ENCODE data around the gene TPRG1. TPM values are rescaled to one million over a fixed set of nuclear protein-coding genes. Genes with fewer than 3 reads are reported as not detected.

Gene TPRG1
- total and polyA plus RNA-seq, 2 of the 8 experiments (the other 6 are each of a cell fraction or from before 2014, with no cell fraction given), result 0.37 to 0.47 TPM

DNA sequence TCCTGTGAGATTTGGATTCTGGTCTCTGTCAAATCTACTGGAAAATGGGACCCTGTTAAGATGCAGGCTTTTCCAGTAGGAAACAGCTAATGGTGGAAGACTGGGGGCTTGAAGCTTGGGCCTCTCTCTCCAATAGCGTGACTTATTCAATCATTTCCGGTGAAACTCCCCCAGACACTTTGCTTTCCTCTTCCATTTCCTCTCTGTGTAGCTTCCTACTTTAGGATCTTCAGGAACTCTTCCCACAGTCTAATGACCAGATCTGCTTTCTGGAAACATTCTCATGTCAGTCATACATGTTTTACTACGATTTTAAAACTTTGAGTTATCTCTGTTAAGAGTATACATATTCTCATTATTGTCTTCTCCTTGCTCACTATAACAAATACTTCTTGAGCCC is 28.0 kb upstream of the TPRG1 start (continued):
- TF ChIP-seq, protein P1, sequence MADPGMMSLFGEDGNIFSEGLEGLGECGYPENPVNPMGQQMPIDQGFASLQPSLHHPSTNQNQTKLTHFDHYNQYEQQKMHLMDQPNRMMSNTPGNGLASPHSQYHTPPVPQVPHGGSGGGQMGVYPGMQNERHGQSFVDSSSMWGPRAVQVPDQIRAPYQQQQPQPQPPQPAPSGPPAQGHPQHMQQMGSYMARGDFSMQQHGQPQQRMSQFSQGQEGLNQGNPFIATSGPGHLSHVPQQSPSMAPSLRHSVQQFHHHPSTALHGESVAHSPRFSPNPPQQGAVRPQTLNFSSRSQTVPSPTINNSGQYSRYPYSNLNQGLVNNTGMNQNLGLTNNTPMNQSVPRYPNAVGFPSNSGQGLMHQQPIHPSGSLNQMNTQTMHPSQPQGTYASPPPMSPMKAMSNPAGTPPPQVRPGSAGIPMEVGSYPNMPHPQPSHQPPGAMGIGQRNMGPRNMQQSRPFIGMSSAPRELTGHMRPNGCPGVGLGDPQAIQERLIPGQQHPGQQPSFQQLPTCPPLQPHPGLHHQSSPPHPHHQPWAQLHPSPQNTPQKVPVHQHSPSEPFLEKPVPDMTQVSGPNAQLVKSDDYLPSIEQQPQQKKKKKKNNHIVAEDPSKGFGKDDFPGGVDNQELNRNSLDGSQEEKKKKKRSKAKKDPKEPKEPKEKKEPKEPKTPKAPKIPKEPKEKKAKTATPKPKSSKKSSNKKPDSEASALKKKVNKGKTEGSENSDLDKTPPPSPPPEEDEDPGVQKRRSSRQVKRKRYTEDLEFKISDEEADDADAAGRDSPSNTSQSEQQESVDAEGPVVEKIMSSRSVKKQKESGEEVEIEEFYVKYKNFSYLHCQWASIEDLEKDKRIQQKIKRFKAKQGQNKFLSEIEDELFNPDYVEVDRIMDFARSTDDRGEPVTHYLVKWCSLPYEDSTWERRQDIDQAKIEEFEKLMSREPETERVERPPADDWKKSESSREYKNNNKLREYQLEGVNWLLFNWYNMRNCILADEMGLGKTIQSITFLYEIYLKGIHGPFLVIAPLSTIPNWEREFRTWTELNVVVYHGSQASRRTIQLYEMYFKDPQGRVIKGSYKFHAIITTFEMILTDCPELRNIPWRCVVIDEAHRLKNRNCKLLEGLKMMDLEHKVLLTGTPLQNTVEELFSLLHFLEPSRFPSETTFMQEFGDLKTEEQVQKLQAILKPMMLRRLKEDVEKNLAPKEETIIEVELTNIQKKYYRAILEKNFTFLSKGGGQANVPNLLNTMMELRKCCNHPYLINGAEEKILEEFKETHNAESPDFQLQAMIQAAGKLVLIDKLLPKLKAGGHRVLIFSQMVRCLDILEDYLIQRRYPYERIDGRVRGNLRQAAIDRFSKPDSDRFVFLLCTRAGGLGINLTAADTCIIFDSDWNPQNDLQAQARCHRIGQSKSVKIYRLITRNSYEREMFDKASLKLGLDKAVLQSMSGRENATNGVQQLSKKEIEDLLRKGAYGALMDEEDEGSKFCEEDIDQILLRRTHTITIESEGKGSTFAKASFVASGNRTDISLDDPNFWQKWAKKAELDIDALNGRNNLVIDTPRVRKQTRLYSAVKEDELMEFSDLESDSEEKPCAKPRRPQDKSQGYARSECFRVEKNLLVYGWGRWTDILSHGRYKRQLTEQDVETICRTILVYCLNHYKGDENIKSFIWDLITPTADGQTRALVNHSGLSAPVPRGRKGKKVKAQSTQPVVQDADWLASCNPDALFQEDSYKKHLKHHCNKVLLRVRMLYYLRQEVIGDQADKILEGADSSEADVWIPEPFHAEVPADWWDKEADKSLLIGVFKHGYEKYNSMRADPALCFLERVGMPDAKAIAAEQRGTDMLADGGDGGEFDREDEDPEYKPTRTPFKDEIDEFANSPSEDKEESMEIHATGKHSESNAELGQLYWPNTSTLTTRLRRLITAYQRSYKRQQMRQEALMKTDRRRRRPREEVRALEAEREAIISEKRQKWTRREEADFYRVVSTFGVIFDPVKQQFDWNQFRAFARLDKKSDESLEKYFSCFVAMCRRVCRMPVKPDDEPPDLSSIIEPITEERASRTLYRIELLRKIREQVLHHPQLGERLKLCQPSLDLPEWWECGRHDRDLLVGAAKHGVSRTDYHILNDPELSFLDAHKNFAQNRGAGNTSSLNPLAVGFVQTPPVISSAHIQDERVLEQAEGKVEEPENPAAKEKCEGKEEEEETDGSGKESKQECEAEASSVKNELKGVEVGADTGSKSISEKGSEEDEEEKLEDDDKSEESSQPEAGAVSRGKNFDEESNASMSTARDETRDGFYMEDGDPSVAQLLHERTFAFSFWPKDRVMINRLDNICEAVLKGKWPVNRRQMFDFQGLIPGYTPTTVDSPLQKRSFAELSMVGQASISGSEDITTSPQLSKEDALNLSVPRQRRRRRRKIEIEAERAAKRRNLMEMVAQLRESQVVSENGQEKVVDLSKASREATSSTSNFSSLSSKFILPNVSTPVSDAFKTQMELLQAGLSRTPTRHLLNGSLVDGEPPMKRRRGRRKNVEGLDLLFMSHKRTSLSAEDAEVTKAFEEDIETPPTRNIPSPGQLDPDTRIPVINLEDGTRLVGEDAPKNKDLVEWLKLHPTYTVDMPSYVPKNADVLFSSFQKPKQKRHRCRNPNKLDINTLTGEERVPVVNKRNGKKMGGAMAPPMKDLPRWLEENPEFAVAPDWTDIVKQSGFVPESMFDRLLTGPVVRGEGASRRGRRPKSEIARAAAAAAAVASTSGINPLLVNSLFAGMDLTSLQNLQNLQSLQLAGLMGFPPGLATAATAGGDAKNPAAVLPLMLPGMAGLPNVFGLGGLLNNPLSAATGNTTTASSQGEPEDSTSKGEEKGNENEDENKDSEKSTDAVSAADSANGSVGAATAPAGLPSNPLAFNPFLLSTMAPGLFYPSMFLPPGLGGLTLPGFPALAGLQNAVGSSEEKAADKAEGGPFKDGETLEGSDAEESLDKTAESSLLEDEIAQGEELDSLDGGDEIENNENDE (IDR thresholded peaks at IDR 0.05; ENCODE audit: insufficient replicate concordance, low read length), result no peak
- TF ChIP-seq SRF (IDR thresholded peaks at IDR 0.05; ENCODE audit: low read depth, low read length) (no peak), PHF8 (conservative IDR thresholded peaks at IDR 0.05; ENCODE audit: low read depth, low read length) (no peak), TEAD4 (IDR thresholded peaks at IDR 0.05; ENCODE audit: low read depth, low read length) (no peak), CBX8 (IDR thresholded peaks at IDR 0.05; ENCODE audit: borderline replicate concordance, low read depth, low read length) (no peak)

All from H1 (cell line).